ENCODE measurements around the gene DCDC2C. TPM values are rescaled to one million over a fixed set of nuclear protein-coding genes. Genes with fewer than 3 reads are reported as not detected.

DCDC2C gene
- total RNA-seq, 5 donors from 2014 or later (not counting 1 experiment from before 2014, with no cell fraction given): not detected

DNA sequence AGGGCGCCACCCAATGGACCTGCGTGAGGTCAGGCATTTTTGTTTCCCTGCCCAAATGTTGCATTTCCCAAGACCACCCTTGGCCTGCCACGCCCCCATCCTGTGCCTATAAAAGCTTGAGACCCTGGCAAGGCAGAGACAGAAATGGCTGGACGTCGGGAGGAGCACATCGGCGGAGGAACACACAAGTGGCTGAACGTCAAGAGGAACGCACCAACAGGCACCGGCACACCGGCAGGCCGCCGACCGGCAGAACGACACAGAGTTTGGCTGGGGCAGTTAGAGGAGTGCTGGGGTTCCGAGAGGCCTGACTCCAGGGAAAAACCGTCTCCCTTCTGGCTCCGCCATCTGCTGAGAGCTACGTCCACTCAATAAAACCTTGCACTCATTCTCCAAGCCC, 35.9 kb downstream of the DCDC2C start:
- Mint-ChIP-seq H3K36me3 (no peaks in the 10 kb centered on the region), H3K4me1 (no peaks in the 10 kb centered on the region), H3K27ac (no peak overlapping the region), H3K27me3 (peaks cover 16 to 21% of the 10 kb centered on the region in 2 donors), H3K4me3 (no peak overlapping the region), H3K9me3 (no peaks in the 10 kb centered on the region)
- H3K27ac ChIP-seq (ENCODE audit: low read length): no peak overlapping the region
- H3K9me3 ChIP-seq: no peaks in the 10 kb centered on the region
- 90% methylated on average over 16 of the region's 19 CpGs for WGBS (ENCODE audit: insufficient coverage)
- no peaks in the 10 kb centered on the region for H3K36me3 ChIP-seq (ENCODE audit: control insufficient read depth in 2 of 2, extremely low read depth in 1 of 2, insufficient read depth in 1 of 2, low read length in 1 of 2)
- CTCF ChIA-PET: no interaction called here
- H3K27me3 ChIP-seq (replicated peaks in 1 of 2; ENCODE audit: control insufficient read depth in 2 of 2, extremely low read depth in 1 of 2, insufficient read depth in 2 of 2, low read length in 1 of 2): peaks cover 0 to 14% of the 10 kb centered on the region in 2 experiments
- POLR2A ChIA-PET: no interaction called here
- ATAC-seq (replicated peaks in 1 of 4) (no peak), DNase-seq (no peak)
- H3K4me3 ChIP-seq (ENCODE audit: control insufficient read depth in 1 of 2, extremely low read depth in 1 of 2, low read length in 1 of 2): no peak overlapping the region
- H3K4me1 ChIP-seq (ENCODE audit: control insufficient read depth in 1 of 2, extremely low read depth in 1 of 2, insufficient read depth in 2 of 2, low read length in 2 of 2): no peaks in the 10 kb centered on the region

DNA sequence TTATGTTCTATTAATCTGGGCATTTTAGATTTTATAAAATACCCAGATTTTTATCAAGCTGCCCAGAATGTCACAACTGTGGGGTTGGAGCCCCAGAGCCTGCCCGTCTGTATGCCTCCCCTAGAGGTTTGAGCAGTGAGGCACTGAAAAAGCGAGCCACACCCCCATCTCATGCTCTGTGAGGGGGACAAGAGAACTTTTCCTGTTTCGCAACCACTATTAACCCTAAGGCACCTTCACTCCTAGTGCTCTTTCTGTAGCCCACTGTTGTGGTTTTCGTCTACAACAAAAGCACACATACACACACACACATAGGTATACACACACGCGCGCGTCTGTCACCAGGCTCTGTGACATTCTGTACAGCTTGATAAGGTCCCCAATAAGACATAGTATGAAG, 38.0 kb downstream of the DCDC2C start:
- Histone ChIP-seq H3K36me3 (ENCODE audit: control insufficient read depth in 2 of 2, extremely low read depth in 1 of 2, insufficient read depth in 1 of 2, low read length in 1 of 2) (no peaks in the 10 kb centered on the region), H3K4me1 (ENCODE audit: control insufficient read depth in 1 of 2, extremely low read depth in 1 of 2, insufficient read depth in 2 of 2, low read length in 2 of 2) (no peaks in the 10 kb centered on the region), H3K27ac (ENCODE audit: low read length) (no peak overlapping the region), H3K4me3 (ENCODE audit: control insufficient read depth in 1 of 2, extremely low read depth in 1 of 2, low read length in 1 of 2) (no peak overlapping the region), H3K27me3 (replicated peaks in 1 of 2; ENCODE audit: control insufficient read depth in 2 of 2, extremely low read depth in 1 of 2, insufficient read depth in 2 of 2, low read length in 1 of 2) (peaks cover 0 to 8% of the 10 kb centered on the region in 2 experiments), H3K9me3 (no peaks in the 10 kb centered on the region)
- H3K27ac Mint-ChIP-seq: no peak overlapping the region
- WGBS (ENCODE audit: insufficient coverage): no CpG with 5 or more reads among the region's 8 CpGs
- DNase-seq (no peak), ATAC-seq (replicated peaks in 1 of 4) (no peak)
- POLR2A ChIA-PET: no interaction called here
- no peaks in the 10 kb centered on the region for H3K36me3 Mint-ChIP-seq
- H3K4me3 Mint-ChIP-seq: no peak overlapping the region
- H3K27me3 Mint-ChIP-seq: peaks cover 11 to 12% of the 10 kb centered on the region in 2 donors
- CTCF ChIA-PET: no interaction called here
- H3K4me1 Mint-ChIP-seq: no peaks in the 10 kb centered on the region
- H3K9me3 Mint-ChIP-seq: no peaks in the 10 kb centered on the region

DNA sequence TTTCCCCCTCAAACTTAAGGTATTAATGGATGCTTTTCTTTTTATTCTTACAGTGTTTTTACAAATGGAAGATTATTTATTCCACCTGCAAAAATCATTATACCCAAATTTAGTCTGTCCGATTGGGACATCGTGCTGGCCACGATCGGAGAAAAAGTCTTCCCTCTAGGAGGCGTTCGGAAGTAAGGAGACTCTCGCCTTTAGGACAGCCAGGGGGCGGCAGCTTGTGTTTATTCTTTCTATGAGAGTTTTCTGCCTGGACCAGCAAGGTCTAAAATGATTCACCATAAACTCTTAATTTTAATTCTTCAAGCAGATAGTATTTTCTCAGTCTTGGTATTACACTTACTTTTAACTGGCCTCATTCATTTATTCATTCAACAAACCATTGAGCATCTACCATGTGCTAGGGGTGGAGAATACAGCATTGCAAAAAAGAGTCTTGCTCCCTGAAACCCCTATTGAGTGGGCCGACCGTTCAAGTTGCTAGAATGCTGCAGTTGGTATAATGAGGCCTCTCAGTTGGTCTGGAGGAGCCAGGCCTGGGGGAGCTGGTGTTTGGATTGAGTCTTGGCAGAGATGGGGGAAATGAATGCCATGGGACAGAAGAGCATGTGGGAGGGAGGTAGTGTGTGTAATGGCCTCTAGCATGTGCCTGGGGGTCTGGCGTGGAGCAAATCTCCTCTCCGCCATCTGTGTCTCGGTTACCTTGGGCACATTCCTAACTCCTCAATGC, 38.7 kb downstream of the DCDC2C start:
- Histone ChIP-seq H3K27ac (ENCODE audit: low read length) (no peak overlapping the region), H3K27me3 (replicated peaks in 1 of 2; ENCODE audit: control insufficient read depth in 2 of 2, extremely low read depth in 1 of 2, insufficient read depth in 2 of 2, low read length in 1 of 2) (peaks cover 0 to 7% of the 10 kb centered on the region in 2 experiments), H3K9me3 (no peaks in the 10 kb centered on the region), H3K36me3 (ENCODE audit: control insufficient read depth in 2 of 2, extremely low read depth in 1 of 2, insufficient read depth in 1 of 2, low read length in 1 of 2) (no peaks in the 10 kb centered on the region), H3K4me1 (ENCODE audit: control insufficient read depth in 1 of 2, extremely low read depth in 1 of 2, insufficient read depth in 2 of 2, low read length in 2 of 2) (no peaks in the 10 kb centered on the region), H3K4me3 (ENCODE audit: control insufficient read depth in 1 of 2, extremely low read depth in 1 of 2, low read length in 1 of 2) (no peak overlapping the region)
- ChIA-PET POLR2A (no interaction called here), CTCF (no interaction called here)
- DNase-seq (no peak), ATAC-seq (replicated peaks in 1 of 4) (no peak)
- no peaks in the 10 kb centered on the region for H3K36me3 Mint-ChIP-seq
- peaks cover 11 to 12% of the 10 kb centered on the region in 2 donors for H3K27me3 Mint-ChIP-seq
- no peak overlapping the region for H3K27ac Mint-ChIP-seq
- no peak overlapping the region for H3K4me3 Mint-ChIP-seq
- no peaks in the 10 kb centered on the region for H3K4me1 Mint-ChIP-seq
- H3K9me3 Mint-ChIP-seq: no peaks in the 10 kb centered on the region
- WGBS (ENCODE audit: insufficient coverage): 94% methylated on average over 3 of the region's 13 CpGs

DNA sequence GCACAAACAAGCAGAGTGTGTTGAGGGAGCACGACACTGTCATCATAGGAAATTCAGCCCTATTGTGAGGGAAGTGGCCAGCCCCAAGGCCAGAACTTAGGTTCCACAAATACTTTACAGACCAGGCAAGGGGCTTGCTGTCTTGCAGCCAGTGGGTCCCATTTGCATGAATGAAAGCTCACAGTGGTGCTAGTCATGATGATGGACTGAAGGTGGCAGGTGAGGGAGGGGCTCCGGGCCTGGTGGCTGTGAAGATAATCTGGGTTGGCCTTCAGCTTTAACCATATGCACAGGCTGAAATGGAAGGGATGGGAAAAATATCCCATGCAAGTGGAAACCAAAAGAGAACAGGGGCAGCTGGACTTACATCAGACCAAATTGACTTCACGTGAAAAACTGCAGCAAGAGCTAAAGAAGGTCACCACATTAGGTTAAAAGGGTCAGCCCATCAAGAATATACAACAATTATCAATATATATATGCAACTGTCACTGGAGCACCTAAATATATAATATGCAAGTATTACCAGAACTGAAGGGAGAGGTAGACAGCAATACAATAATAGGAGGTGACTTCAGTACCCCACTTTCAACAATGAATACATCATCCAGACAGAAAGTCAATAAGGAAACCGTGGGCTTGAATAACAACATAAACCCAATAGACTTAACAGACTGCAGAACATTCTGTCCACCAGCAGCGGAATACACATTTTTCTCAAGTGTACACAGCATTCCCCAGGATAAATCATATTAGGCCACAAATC, 39.6 kb downstream of the DCDC2C start:
- no peak overlapping the region for H3K27ac ChIP-seq (ENCODE audit: low read length)
- H3K9me3 ChIP-seq: no peaks in the 10 kb centered on the region
- ATAC-seq (replicated peaks in 1 of 4) (no peak), DNase-seq (no peak)
- H3K27me3 Mint-ChIP-seq: peaks cover 11 to 16% of the 10 kb centered on the region in 2 donors
- H3K27me3 ChIP-seq (replicated peaks in 1 of 2; ENCODE audit: control insufficient read depth in 2 of 2, extremely low read depth in 1 of 2, insufficient read depth in 2 of 2, low read length in 1 of 2): peaks cover 0 to 7% of the 10 kb centered on the region in 2 experiments
- no peaks in the 10 kb centered on the region for H3K9me3 Mint-ChIP-seq
- ChIA-PET POLR2A (no interaction called here), CTCF (no interaction called here)
- no peaks in the 10 kb centered on the region for H3K36me3 ChIP-seq (ENCODE audit: control insufficient read depth in 2 of 2, extremely low read depth in 1 of 2, insufficient read depth in 1 of 2, low read length in 1 of 2)
- no peaks in the 10 kb centered on the region for H3K4me1 Mint-ChIP-seq
- H3K36me3 Mint-ChIP-seq: no peaks in the 10 kb centered on the region
- no peak overlapping the region for H3K27ac Mint-ChIP-seq
- H3K4me3 Mint-ChIP-seq: no peak overlapping the region
- no peak overlapping the region for H3K4me3 ChIP-seq (ENCODE audit: control insufficient read depth in 1 of 2, extremely low read depth in 1 of 2, low read length in 1 of 2)
- no peaks in the 10 kb centered on the region for H3K4me1 ChIP-seq (ENCODE audit: control insufficient read depth in 1 of 2, extremely low read depth in 1 of 2, insufficient read depth in 2 of 2, low read length in 2 of 2)
- WGBS (ENCODE audit: insufficient coverage): 78% methylated on average over 3 of the region's 5 CpGs

DNA sequence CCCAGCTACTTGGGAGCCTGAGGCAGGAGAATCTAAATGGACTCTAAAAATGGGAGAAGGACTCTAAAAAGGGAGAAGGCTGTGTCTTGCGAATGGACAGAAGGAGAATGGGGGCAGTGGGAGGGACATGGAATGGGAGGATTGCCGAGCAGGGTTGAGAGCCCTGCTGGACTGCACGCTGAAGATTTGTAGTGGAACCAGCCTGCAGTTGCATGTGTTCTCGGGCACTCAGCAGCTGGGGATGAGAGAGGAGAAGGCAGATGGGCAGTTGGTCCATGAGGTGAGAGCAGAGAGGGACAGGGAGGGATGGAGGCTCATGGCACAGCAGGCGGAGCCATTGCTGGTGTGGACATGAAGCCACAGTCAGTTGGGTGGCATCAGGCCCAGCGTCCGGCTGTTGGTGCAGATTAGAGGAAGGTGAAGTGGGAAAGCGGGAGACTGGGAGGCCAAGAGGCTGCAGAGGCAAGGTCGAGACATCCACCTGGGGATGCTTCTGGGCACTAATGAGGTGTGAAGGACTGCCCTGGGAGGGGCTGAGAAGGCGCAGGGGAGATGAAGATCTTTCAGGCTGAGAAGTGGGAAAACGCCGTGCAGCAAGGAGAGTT, 40.7 kb downstream of the DCDC2C start:
- CTCF ChIA-PET: no interaction called here
- POLR2A ChIA-PET: no interaction called here
- Histone ChIP-seq H3K27ac (ENCODE audit: low read length) (no peak overlapping the region), H3K27me3 (replicated peaks in 1 of 2; ENCODE audit: control insufficient read depth in 2 of 2, extremely low read depth in 1 of 2, insufficient read depth in 2 of 2, low read length in 1 of 2) (peaks cover 0 to 7% of the 10 kb centered on the region in 2 experiments), H3K9me3 (no peaks in the 10 kb centered on the region), H3K36me3 (ENCODE audit: control insufficient read depth in 2 of 2, extremely low read depth in 1 of 2, insufficient read depth in 1 of 2, low read length in 1 of 2) (no peaks in the 10 kb centered on the region), H3K4me3 (ENCODE audit: control insufficient read depth in 1 of 2, extremely low read depth in 1 of 2, low read length in 1 of 2) (no peak overlapping the region), H3K4me1 (ENCODE audit: control insufficient read depth in 1 of 2, extremely low read depth in 1 of 2, insufficient read depth in 2 of 2, low read length in 2 of 2) (no peaks in the 10 kb centered on the region)
- 93% methylated on average over 11 of the region's 12 CpGs for WGBS (ENCODE audit: insufficient coverage)
- Mint-ChIP-seq H3K4me3 (no peak overlapping the region), H3K9me3 (no peaks in the 10 kb centered on the region), H3K27ac (no peak overlapping the region), H3K4me1 (no peaks in the 10 kb centered on the region), H3K36me3 (no peaks in the 10 kb centered on the region), H3K27me3 (peaks cover 11 to 22% of the 10 kb centered on the region in 2 donors)
- ATAC-seq (replicated peaks in 1 of 4) (no peak), DNase-seq (no peak)

DNA sequence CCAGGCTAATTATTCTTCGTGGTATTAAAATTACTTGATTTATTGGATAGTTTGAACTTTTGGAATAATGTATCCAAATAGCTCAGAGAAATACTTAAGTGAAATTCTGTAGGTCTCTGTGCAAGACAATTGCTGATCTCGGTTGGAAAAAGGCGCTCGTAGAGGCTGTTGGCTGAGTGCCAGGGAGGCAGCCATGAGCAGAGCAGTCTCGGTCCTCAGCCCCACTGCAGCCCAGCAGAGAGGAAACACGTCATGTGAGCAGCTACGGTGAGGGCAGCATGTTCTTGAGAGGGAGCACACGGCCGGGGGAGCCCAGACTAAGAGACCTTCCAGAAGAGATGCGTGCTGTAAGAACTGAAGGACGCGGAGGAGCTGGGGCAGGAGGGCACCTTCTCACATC, 42.5 kb downstream of the DCDC2C start:
- Mint-ChIP-seq H3K4me1 (no peaks in the 10 kb centered on the region), H3K27me3 (peaks cover 15 to 23% of the 10 kb centered on the region in 2 donors), H3K36me3 (no peaks in the 10 kb centered on the region), H3K9me3 (no peaks in the 10 kb centered on the region), H3K4me3 (no peak overlapping the region), H3K27ac (no peak overlapping the region)
- Histone ChIP-seq H3K27me3 (replicated peaks in 1 of 2; ENCODE audit: control insufficient read depth in 2 of 2, extremely low read depth in 1 of 2, insufficient read depth in 2 of 2, low read length in 1 of 2) (peaks cover 0 to 7% of the 10 kb centered on the region in 2 experiments), H3K9me3 (no peaks in the 10 kb centered on the region), H3K36me3 (ENCODE audit: control insufficient read depth in 2 of 2, extremely low read depth in 1 of 2, insufficient read depth in 1 of 2, low read length in 1 of 2) (no peaks in the 10 kb centered on the region), H3K4me3 (ENCODE audit: control insufficient read depth in 1 of 2, extremely low read depth in 1 of 2, low read length in 1 of 2) (no peak overlapping the region), H3K4me1 (ENCODE audit: control insufficient read depth in 1 of 2, extremely low read depth in 1 of 2, insufficient read depth in 2 of 2, low read length in 2 of 2) (no peaks in the 10 kb centered on the region), H3K27ac (ENCODE audit: low read length) (no peak overlapping the region)
- 68% methylated on average over 9 of the region's 12 CpGs for WGBS (ENCODE audit: insufficient coverage)
- ChIA-PET POLR2A (no interaction called here), CTCF (no interaction called here)
- no peak for DNase-seq
- ATAC-seq (replicated peaks in 1 of 4): no peak
